MCF 10A (cell line): ENCODE results near the gene STEAP1B. TPM values are rescaled to one million over a fixed set of nuclear protein-coding genes. Genes with fewer than 3 reads are reported as not detected.

Source experiments
- BruUV-seq: library from RNA; stranded (reverse); fragments of 400-500 nt; replicated peaks from 2 replicates; lab custom pipeline; 2021; lab: Mats Ljungman, UMichigan
- CTCF ChIA-PET: fragments of 300-600 bp; sonication (Branson Sonifier 250); formaldehyde crosslinking; extraction: SDS; loops from one replicate; lab custom pipeline; 2021; ENCODE audit warnings: antibody characterized with exemption, inconsistent platforms; lab: Yijun Ruan, JAX
- POLR2A ChIA-PET: fragments of 300-600, 350-650 bp; sonication (Branson Sonifier 250); formaldehyde crosslinking; extraction: SDS; loops from one replicate; lab custom pipeline; 2020; ENCODE audit warnings: antibody characterized with exemption, inconsistent platforms; lab: Yijun Ruan, JAX
- DNase-seq: peaks from one replicate; pipeline ENCODE4 v3.0.0-alpha.2; 2018; ENCODE audit not compliant: unreplicated experiment
- H3K27ac Mint-ChIP-seq: one replicate; pipeline ENCODE4 v1.8.0; 2022; ENCODE audit warnings: mild to moderate bottlenecking, low read depth, mixed read lengths; ENCODE audit not compliant: unreplicated experiment
- H3K27me3 Mint-ChIP-seq: one replicate; pipeline ENCODE4 v1.8.0; 2022; ENCODE audit warnings: mixed read lengths; ENCODE audit not compliant: insufficient read depth, unreplicated experiment
- H3K36me3 Mint-ChIP-seq: one replicate; pipeline ENCODE4 v1.8.0; 2022; ENCODE audit warnings: mild to moderate bottlenecking, moderate library complexity, mixed read lengths; ENCODE audit not compliant: insufficient read depth, unreplicated experiment
- H3K4me1 Mint-ChIP-seq: one replicate; pipeline ENCODE4 v1.8.0; 2022; ENCODE audit warnings: mixed read lengths; ENCODE audit not compliant: insufficient read depth, unreplicated experiment
- H3K4me3 Mint-ChIP-seq: one replicate; pipeline ENCODE4 v1.8.0; 2022; ENCODE audit warnings: mild to moderate bottlenecking, moderate library complexity, mixed read lengths; ENCODE audit not compliant: unreplicated experiment
- H3K9me3 Mint-ChIP-seq: one replicate; pipeline ENCODE4 v1.8.0; 2022; ENCODE audit warnings: mixed read lengths; ENCODE audit not compliant: unreplicated experiment
- CTCF ChIP-seq: fragments of 200-600 bp; IDR thresholded peaks from one replicate; pipeline ENCODE4 v1.8.0; 2022; ENCODE audit warnings: antibody characterized with exemption, mild to moderate bottlenecking; ENCODE audit not compliant: unreplicated experiment
- intact Hi-C: fragments of 100-400 bp; cut with micrococcal nuclease; formaldehyde crosslinking; loops from 2 replicates; pipeline ENCODE4 v1.14.1; 2022
- total RNA-seq: library from RNA; stranded (reverse); gene quantifications from 2 replicates; pipeline ENCODE4 v1.2.3, GENCODE V29; 2022

Gene STEAP1B
- total RNA-seq, 1 experiment from 2014 or later = not detected

- DNase-seq = no peak
- intact Hi-C loops = no loop called here
- CTCF ChIA-PET = interaction anchor here (0.9 kb wide), 1 partner anchor 103 kb away, joined by 7 read pairs; no protein-coding TSS in a partner anchor
- Mint-ChIP-seq H3K36me3 (no peaks in the 10 kb centered on the region), H3K27me3 (no peaks in the 10 kb centered on the region), H3K27ac (no peak overlapping the region), H3K4me1 (no peaks in the 10 kb centered on the region), H3K4me3 (no peak overlapping the region), H3K9me3 (no peaks in the 10 kb centered on the region)
- BruUV-seq = no TSS peak
- POLR2A ChIA-PET = interaction anchor here (0.7 kb wide), 1 partner anchor 28 kb away, joined by 3 read pairs; no protein-coding TSS in a partner anchor
- TF ChIP-seq CTCF = no peak
Measured at GRCh38 chr7:22411977-22412693, 87.9 kb downstream of the STEAP1B start.

- BruUV-seq = no TSS peak
- H3K4me3 Mint-ChIP-seq = no peak overlapping the region
- ChIA-PET CTCF (interaction anchor here (0.7 to 2.0 kb wide), 4 partner anchors 33 to 297 kb away, joined by 3 to 8 read pairs (median 4); no protein-coding TSS in a partner anchor), POLR2A (no interaction called here)
- H3K4me1 Mint-ChIP-seq = peaks cover 3% of the 10 kb centered on the region
- H3K36me3 Mint-ChIP-seq = no peaks in the 10 kb centered on the region
- H3K27ac Mint-ChIP-seq = no peak overlapping the region
- no peaks in the 10 kb centered on the region for H3K9me3 Mint-ChIP-seq
- TF ChIP-seq CTCF = no peak
- DNase-seq = no peak
- H3K27me3 Mint-ChIP-seq = no peaks in the 10 kb centered on the region
- intact Hi-C loops = no loop called here
Measured at GRCh38 chr7:22406715-22407114, 93.3 kb downstream of the STEAP1B start.

GRCh38 chr7:22404421-22405023 lies 95.5 kb downstream of the STEAP1B start:
- no peaks in the 10 kb centered on the region for H3K36me3 Mint-ChIP-seq
- no peaks in the 10 kb centered on the region for H3K9me3 Mint-ChIP-seq
- POLR2A ChIA-PET = no interaction called here
- H3K4me1 Mint-ChIP-seq = peaks cover 9% of the 10 kb centered on the region
- BruUV-seq = no TSS peak
- H3K27me3 Mint-ChIP-seq = no peaks in the 10 kb centered on the region
- no peak for DNase-seq
- CTCF ChIA-PET = no interaction called here
- H3K4me3 Mint-ChIP-seq = no peak overlapping the region
- TF ChIP-seq CTCF = no peak
- intact Hi-C loops = no loop called here
- H3K27ac Mint-ChIP-seq = no peak overlapping the region

GRCh38 chr7:22403344-22403743 lies 96.6 kb downstream of the STEAP1B start:
- ChIA-PET POLR2A (interaction anchor here (0.8 kb wide), 1 partner anchor 45 kb away, joined by 3 read pairs; no protein-coding TSS in a partner anchor), CTCF (interaction anchor here (0.6 kb wide), 1 partner anchor 55 kb away, joined by 3 read pairs; no protein-coding TSS in a partner anchor)
- Mint-ChIP-seq H3K27me3 (no peaks in the 10 kb centered on the region), H3K4me1 (peaks cover 9% of the 10 kb centered on the region), H3K27ac (no peak overlapping the region), H3K9me3 (no peaks in the 10 kb centered on the region), H3K4me3 (no peak overlapping the region), H3K36me3 (no peaks in the 10 kb centered on the region)
- TF ChIP-seq CTCF = no peak
- no peak for DNase-seq
- intact Hi-C loops = no loop called here
- no TSS peak for BruUV-seq
